HEK293T (cell line): ENCODE results near the gene KIF17.

Source experiments
- ELF4 ChIP-seq: fragments of 450-650 bp; IDR thresholded peaks from 2 replicates; pipeline ENCODE4 v1.6.1; 2017; ENCODE audit warnings: antibody characterized with exemption
- NFRKB ChIP-seq: fragments of 450-650 bp; IDR thresholded peaks from 2 replicates; pipeline ENCODE4 v1.6.1; 2016; ENCODE audit warnings: mild to moderate bottlenecking, moderate library complexity

GRCh38 chr1:20648438-20648837 is 69.4 kb downstream of the KIF17 start:
- TF ChIP-seq ELF4, result no peak
- no peak for TF ChIP-seq NFRKB
